Mesenteric fat pad (tissue), 1 donor: ENCODE measurements around the gene RBM45. TPM values are rescaled to one million over a fixed set of nuclear protein-coding genes. Genes with fewer than 3 reads are reported as not detected.

Source experiments
- DNase-seq: peaks from one replicate; pipeline ENCODE4 v3.0.0-alpha.2; 2020; ENCODE audit warnings: low spot score
- total RNA-seq: library from RNA; stranded (reverse); fragmentation: NEBNext Ultra II Directional; extraction: Animal tissue kit (Norgen Biotek cat#: 25700); gene quantifications from one replicate; pipeline ENCODE4 v1.2.1, GENCODE V29; 2021
- donor health status: DM: yes; HTN: yes; CAD: no.

The RBM45 gene
- total RNA-seq, 1 donor from 2014 or later, result 13.1 TPM

- DNase-seq, result no peak
These were observed 43.3 kb downstream of the RBM45 start for GRCh38 chr2:178155524-178155923.

GRCh38 chr2:178157574-178157973 lies 45.3 kb downstream of the RBM45 start:
- no peak for DNase-seq

GRCh38 chr2:178159966-178160365 lies 47.7 kb downstream of the RBM45 start:
- no peak for DNase-seq

GRCh38 chr2:178160601-178161000 lies 48.4 kb downstream of the RBM45 start:
- DNase-seq, result no peak

GRCh38 chr2:178163395-178163794 lies 51.2 kb downstream of the RBM45 start:
- DNase-seq, result no peak

- DNase-seq, result no peak
These were observed 51.7 kb downstream of the RBM45 start for GRCh38 chr2:178163911-178164310.

GRCh38 chr2:178173657-178174056 lies 61.4 kb downstream of the RBM45 start:
- no peak for DNase-seq

GRCh38 chr2:178177066-178177679 lies 64.9 kb downstream of the RBM45 start:
- DNase-seq, result no peak

Other genes starting within 250 kb of the RBM45 start
- 1.00 TPM for gene PDE11A, start 39.7 kb upstream of the RBM45 start, total RNA-seq
- 0.39 TPM for gene OSBPL6, start 82.1 kb downstream of the RBM45 start, total RNA-seq